ENCODE results near the gene MT1E.
"Not testable (repeated sequence)": the region's sequence is repeated elsewhere in the genome, so short reads cannot be mapped to it uniquely, and the experiment has no call there.

MT1E gene

DNA sequence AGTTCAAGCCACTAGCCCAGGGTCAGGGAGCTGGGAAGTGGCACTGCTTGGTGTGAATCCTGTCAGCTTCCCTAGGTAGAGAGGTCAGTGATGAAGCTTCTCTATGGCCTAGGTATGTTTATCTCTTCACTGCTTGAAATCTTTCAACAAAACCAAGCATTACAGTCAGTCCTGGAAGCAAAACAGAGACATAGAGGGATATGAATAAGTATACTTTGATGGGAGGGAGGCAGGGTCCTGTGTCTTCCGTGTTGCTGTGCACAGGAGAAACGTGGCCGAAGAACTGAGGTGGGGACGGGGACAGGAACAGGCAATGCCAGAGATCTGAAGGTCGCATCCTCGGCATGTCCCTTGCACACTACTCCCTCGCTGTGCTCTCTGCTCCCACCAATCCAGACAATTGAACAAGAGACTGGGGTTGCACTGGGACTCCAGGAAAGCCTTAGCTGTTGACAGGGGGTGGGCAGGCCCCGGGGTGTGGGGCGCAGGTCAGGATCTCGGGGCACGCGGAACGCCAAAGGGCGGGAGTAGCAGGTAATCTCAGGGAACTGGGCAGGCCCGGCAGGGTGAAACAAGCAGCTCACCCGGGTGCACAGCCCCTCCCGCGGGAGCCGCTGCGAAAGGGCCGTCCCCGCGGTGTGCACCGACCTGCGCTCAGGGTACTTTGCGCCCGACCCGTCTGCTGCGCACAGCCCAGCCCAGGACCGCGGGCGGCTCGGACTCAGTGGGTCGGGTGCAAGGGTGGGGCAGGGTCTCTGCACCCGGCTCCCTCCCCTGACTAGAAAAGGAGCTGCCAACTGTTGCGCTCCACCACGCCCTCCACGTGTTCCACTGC is 43.6 kb downstream of the MT1E start, which contains the start of gene MT1H:
TSS of gene MT1H (plus strand) at position 810 of the 835 bp plus-strand sequence. CDS start 71 bp downstream, outside the sequence.
- no peak within 1 kb of the TSS for H3K27ac ChIP-seq (ENCODE audit: low read depth, low read length)
- no peaks in the 10 kb centered on the region for H3F3A ChIP-seq (ENCODE audit: control insufficient read depth, insufficient read depth)
- H3K9me2 ChIP-seq (replicated peaks; ENCODE audit: control insufficient read depth, low read length) = no peaks in the 10 kb centered on the region
- H3K27me3 ChIP-seq (ENCODE audit: control insufficient read depth, low read length) = peaks cover 77% of the 10 kb centered on the region
- H3K4me2 ChIP-seq (ENCODE audit: low read length) = no peak within 1 kb of the TSS
- no peak within 1 kb of the TSS for H3K4me3 ChIP-seq (ENCODE audit: low read length)
- TF ChIP-seq EZH2phosphoT487 (IDR thresholded peaks at IDR 0.05; ENCODE audit: borderline replicate concordance, low read length) = no peak
- TF ChIP-seq, protein P1, sequence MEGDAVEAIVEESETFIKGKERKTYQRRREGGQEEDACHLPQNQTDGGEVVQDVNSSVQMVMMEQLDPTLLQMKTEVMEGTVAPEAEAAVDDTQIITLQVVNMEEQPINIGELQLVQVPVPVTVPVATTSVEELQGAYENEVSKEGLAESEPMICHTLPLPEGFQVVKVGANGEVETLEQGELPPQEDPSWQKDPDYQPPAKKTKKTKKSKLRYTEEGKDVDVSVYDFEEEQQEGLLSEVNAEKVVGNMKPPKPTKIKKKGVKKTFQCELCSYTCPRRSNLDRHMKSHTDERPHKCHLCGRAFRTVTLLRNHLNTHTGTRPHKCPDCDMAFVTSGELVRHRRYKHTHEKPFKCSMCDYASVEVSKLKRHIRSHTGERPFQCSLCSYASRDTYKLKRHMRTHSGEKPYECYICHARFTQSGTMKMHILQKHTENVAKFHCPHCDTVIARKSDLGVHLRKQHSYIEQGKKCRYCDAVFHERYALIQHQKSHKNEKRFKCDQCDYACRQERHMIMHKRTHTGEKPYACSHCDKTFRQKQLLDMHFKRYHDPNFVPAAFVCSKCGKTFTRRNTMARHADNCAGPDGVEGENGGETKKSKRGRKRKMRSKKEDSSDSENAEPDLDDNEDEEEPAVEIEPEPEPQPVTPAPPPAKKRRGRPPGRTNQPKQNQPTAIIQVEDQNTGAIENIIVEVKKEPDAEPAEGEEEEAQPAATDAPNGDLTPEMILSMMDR (IDR thresholded peaks at IDR 0.05; ENCODE audit: low read depth, low read length, poor library complexity, severe bottlenecking) = no peak
- H4K20me1 ChIP-seq (ENCODE audit: control insufficient read depth, insufficient read depth, low read depth, low read length) = no peaks in the 10 kb centered on the region
- no peaks in the 10 kb centered on the region for H3K9me3 ChIP-seq (ENCODE audit: control insufficient read depth, insufficient read depth, low read length)
- no peaks in the 10 kb centered on the region for H3K4me1 ChIP-seq (ENCODE audit: control insufficient read depth, low read length)
- H3K36me3 ChIP-seq (ENCODE audit: control insufficient read depth, low read length) = no peaks in the 10 kb centered on the region
- H3K79me2 ChIP-seq (ENCODE audit: control insufficient read depth, low read length) = no peaks in the 10 kb centered on the region

DNA sequence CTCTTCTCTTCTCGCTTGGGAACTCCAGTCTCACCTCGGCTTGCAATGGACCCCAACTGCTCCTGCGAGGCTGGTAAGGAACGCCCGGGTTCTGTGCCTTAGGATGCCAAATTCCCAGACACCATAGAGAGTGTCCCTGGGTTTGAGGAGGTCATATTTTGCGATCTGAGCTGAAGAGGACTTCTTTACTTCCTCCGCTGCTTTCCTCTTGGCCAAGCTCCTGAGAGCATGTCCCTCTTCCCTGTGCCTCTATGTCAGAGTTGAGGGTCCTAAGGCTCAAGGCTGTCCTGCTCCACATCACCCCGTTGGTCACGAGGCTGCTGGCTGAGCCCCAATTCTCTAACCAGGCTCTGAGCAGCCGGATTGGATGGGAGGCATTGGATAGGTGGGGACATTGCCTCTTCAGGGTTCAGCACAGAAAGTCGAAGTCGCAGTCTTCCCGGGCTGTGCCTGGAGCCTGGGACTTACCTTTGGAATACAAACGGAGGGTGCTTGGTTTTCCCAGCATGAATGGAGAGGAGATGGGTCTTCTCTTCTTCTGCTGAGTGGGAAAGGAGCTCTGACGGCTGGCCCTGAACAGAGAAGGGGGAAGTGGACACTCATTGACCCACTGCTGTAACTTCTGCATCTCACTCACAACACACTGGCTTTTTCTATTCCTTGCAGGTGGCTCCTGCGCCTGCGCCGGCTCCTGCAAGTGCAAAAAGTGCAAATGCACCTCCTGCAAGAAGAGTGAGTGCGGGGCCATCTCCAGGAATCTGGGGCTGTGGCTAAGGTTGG is 44.4 kb downstream of the MT1E start:
- Histone ChIP-seq H3K27me3 (ENCODE audit: control insufficient read depth, low read length) (peaks cover 70% of the 10 kb centered on the region), H3K4me3 (ENCODE audit: low read length) (no peak overlapping the region), H3K36me3 (ENCODE audit: control insufficient read depth, low read length) (no peaks in the 10 kb centered on the region), H3K27ac (ENCODE audit: low read depth, low read length) (no peak overlapping the region), H3F3A (ENCODE audit: control insufficient read depth, insufficient read depth) (no peaks in the 10 kb centered on the region), H3K79me2 (ENCODE audit: control insufficient read depth, low read length) (no peaks in the 10 kb centered on the region), H4K20me1 (ENCODE audit: control insufficient read depth, insufficient read depth, low read depth, low read length) (no peaks in the 10 kb centered on the region), H3K9me2 (replicated peaks; ENCODE audit: control insufficient read depth, low read length) (no peaks in the 10 kb centered on the region), H3K9me3 (ENCODE audit: control insufficient read depth, insufficient read depth, low read length) (no peaks in the 10 kb centered on the region), H3K4me1 (ENCODE audit: control insufficient read depth, low read length) (no peaks in the 10 kb centered on the region), H3K4me2 (ENCODE audit: low read length) (no peak overlapping the region)
- no peak for TF ChIP-seq EZH2phosphoT487 (IDR thresholded peaks at IDR 0.05; ENCODE audit: borderline replicate concordance, low read length)
- TF ChIP-seq, protein P1 (IDR thresholded peaks at IDR 0.05; ENCODE audit: low read depth, low read length, poor library complexity, severe bottlenecking) = no peak

GRCh38 chr16:56670620-56670934 is 45.0 kb downstream of the MT1E start:
- H3K27me3 ChIP-seq (ENCODE audit: control insufficient read depth, low read length) = peaks cover 74% of the 10 kb centered on the region
- no peaks in the 10 kb centered on the region for H3K36me3 ChIP-seq (ENCODE audit: control insufficient read depth, low read length)

DNA sequence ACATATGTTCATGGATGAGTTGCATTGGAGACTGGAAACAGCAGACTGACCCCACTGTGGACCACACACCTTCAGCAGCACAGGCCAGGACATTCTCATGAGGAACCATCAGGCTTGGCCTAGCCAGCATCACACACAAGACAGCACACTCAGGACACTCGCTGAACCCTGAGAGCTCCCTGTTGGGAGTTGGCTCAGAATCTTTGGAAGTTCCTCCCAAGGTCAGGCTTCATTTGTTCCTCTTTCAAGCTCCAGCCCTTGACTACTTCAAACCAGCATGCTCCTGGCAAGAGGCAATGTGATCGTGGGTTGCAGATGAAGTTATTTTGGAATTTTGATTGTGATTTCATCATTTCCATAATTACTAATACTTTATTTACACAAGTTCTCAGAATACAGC is 46.1 kb downstream of the MT1E start:
- H3K27me3 ChIP-seq (ENCODE audit: control insufficient read depth, low read length) = peaks cover 80% of the 10 kb centered on the region
- H3K36me3 ChIP-seq (ENCODE audit: control insufficient read depth, low read length); H3K27ac ChIP-seq (ENCODE audit: low read depth, low read length); H3K4me3 ChIP-seq (ENCODE audit: low read length); H3K4me2 ChIP-seq (ENCODE audit: low read length); H3K9me3 ChIP-seq (ENCODE audit: control insufficient read depth, insufficient read depth, low read length); H4K20me1 ChIP-seq (ENCODE audit: control insufficient read depth, insufficient read depth, low read depth, low read length); H3F3A ChIP-seq (ENCODE audit: control insufficient read depth, insufficient read depth); H3K4me1 ChIP-seq (ENCODE audit: control insufficient read depth, low read length); H3K9me2 ChIP-seq (replicated peaks; ENCODE audit: control insufficient read depth, low read length); H3K79me2 ChIP-seq (ENCODE audit: control insufficient read depth, low read length): not testable (repeated sequence)

More at GRCh38 chr16:56670620-56670934, 45.0 kb downstream of the MT1E start:
- Histone ChIP-seq H3K4me3 (ENCODE audit: low read length) (no peak overlapping the region), H3K27ac (ENCODE audit: low read depth, low read length) (no peak overlapping the region), H3K9me2 (replicated peaks; ENCODE audit: control insufficient read depth, low read length) (no peaks in the 10 kb centered on the region), H4K20me1 (ENCODE audit: control insufficient read depth, insufficient read depth, low read depth, low read length) (no peaks in the 10 kb centered on the region), H3K9me3 (ENCODE audit: control insufficient read depth, insufficient read depth, low read length) (no peaks in the 10 kb centered on the region), H3K4me1 (ENCODE audit: control insufficient read depth, low read length) (no peaks in the 10 kb centered on the region), H3K79me2 (ENCODE audit: control insufficient read depth, low read length) (no peaks in the 10 kb centered on the region), H3F3A (ENCODE audit: control insufficient read depth, insufficient read depth) (no peaks in the 10 kb centered on the region), H3K4me2 (ENCODE audit: low read length) (no peak overlapping the region)
- TF ChIP-seq, protein P1 (IDR thresholded peaks at IDR 0.05; ENCODE audit: low read depth, low read length, poor library complexity, severe bottlenecking) = no peak
- no peak for TF ChIP-seq EZH2phosphoT487 (IDR thresholded peaks at IDR 0.05; ENCODE audit: borderline replicate concordance, low read length)

- H4K20me1 ChIP-seq (ENCODE audit: control insufficient read depth, insufficient read depth, low read depth, low read length); H3K9me2 ChIP-seq (replicated peaks; ENCODE audit: control insufficient read depth, low read length); H3K4me3 ChIP-seq (ENCODE audit: low read length); H3K9me3 ChIP-seq (ENCODE audit: control insufficient read depth, insufficient read depth, low read length); H3K4me1 ChIP-seq (ENCODE audit: control insufficient read depth, low read length); H3K79me2 ChIP-seq (ENCODE audit: control insufficient read depth, low read length); H3K4me2 ChIP-seq (ENCODE audit: low read length); H3K27ac ChIP-seq (ENCODE audit: low read depth, low read length); H3F3A ChIP-seq (ENCODE audit: control insufficient read depth, insufficient read depth); H3K36me3 ChIP-seq (ENCODE audit: control insufficient read depth, low read length): not testable (repeated sequence)
- H3K27me3 ChIP-seq (ENCODE audit: control insufficient read depth, low read length) = peaks cover 81% of the 10 kb centered on the region
Measured at GRCh38 chr16:56672171-56672570, 46.6 kb downstream of the MT1E start.

Data from DOHH2 (cell line).